Stimulated activated CD4-positive, alpha-beta T cell treated with anti-CD3 and anti-CD28 coated beads, Interleukin-2, amount 100 ng/mL, for 24 hours (primary cell): ENCODE measurements around the gene NOL3.

Source experiments
- DNase-seq, 2 donors: peaks; one replicate each; pipeline ENCODE4 v3.0.0-alpha.2; 2020

Gene NOL3

GRCh38 chr16:67155295-67156142, 14.8 kb upstream of the NOL3 start:
- peak; percentile 85 to 86 for DNase-seq

DNA sequence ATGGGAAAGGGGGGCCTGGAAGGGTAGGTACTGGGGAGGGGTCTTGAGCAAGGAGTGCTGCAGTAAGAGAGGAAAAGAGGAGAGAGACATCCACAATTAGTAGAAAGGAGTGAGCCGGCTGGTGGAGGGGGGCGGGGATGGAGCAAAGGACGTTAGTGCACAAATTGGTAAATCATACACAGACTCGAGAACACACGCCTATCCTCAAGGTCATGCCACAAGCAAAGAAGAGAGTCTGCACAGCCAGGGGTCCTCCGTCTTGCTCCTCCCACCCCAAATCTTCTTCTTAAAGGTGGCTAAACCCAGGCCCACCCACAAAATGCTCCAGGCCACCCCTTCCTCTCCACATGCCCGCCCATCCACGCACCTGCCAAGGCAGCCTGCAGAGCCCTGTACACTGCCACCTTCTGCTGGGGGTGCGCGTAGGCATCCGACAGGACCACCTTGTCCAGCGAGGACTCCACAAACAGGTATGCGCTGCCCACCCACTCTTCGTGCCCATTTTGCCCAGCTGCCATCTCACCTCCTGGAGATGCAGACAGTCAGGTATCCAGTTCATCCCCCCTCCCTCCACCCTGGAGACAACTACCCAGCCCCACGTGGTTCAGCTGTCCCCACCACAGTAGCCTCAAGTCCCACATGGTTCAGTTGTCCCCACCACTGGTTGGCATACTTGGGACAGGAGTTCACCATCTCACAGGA, 14.0 kb upstream of the NOL3 start:
- no peak for DNase-seq

GRCh38 chr16:67157106-67157748, 13.1 kb upstream of the NOL3 start:
- DNase-seq, result no peak

- DNase-seq, result no peak
Observed at GRCh38 chr16:67157892-67158635, 12.3 kb upstream of the NOL3 start.

GRCh38 chr16:67158637-67159600, 11.4 kb upstream of the NOL3 start:
- DNase-seq, result peak; percentile 76 to 81

- DNase-seq, result no peak
Observed at GRCh38 chr16:67161595-67162058, 8.7 kb upstream of the NOL3 start.

DNA sequence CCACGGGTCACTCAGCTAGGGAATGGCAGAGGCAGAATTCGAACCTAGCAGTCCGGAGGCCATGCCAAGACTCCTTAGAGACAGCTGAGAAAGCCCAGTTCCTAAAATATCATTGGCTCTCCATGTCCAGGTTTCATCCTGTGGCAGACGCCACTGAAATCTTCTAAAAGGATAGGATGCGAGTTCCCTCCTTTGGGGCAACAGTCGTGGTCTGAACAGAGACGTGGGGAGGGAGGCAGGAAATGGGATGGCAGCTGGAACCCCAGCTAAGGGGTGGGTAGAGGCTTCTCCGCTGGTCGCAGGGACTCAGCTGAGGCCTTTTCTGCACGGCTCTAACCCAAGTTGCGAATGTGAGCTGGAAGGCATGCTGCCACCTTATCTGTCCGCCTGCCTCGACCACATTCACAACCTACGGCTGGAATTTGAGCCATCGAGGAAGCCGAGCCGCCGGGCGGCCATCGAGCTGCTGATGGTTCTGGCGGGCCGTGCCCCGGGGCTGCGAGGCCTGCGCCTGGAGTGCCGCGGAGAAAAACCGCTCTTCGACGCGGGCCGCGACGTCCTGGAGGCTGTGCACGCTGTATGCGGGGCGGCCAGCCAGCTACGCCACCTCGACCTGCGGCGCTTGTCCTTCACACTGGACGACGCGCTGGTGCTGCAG, 7.7 kb upstream of the NOL3 start:
- DNase-seq, result no peak

DNA sequence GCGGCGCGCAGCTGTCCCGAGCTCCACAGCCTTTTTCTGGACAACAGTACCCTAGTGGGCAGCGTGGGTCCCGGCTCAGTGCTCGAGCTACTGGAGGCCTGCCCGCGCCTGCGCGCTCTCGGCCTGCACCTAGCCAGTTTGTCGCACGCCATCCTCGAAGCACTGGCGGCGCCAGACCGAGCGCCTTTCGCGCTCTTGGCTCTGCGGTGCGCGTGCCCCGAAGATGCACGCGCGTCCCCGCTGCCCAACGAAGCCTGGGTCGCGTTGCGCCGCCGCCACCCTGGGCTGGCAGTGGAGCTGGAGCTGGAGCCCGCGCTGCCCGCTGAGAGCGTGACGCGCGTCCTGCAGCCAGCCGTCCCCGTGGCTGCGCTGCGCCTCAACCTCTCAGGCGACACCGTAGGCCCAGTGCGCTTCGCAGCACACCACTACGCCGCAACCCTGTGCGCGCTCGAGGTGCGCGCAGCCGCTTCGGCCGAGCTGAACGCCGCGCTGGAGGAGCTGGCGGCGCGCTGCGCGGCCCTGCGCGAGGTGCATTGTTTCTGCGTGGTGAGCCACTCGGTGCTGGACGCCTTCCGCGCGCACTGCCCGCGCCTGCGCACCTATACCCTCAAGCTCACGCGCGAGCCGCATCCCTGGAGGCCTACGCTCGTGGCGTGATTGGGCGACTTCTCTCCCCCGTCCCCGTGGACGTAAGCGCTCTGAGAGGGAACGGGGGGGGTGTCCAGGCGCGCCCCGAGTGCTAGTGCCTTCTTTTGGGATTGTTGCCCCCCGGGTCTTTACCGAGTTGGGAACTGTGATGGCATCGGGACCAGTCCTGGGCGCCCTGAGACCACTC, 7.0 kb upstream of the NOL3 start:
- peak in 1 of 2 donors; percentile 65 for DNase-seq

- no peak for DNase-seq
Observed at GRCh38 chr16:67163999-67164558, 6.3 kb upstream of the NOL3 start.

DNA sequence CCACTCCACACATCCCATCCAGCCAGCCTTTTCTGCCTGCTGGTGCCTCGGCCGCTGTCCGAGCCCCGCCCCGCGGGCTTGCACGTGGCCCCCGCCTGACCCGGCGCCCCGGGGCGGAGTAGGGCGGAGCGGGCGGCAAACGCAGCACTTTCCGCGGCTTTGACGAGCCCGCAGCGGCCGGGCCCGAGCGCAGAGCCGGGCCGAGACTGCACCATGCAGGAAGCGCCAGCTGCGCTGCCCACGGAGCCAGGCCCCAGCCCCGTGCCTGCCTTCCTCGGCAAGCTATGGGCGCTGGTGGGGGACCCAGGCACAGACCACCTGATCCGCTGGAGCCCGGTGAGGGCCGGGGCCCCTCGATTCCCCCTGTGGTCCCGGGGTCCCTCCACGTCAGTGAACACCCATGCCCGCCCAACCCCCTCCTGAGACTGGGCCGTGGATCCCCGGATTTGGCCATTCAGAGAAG, 5.7 kb upstream of the NOL3 start, which contains the start of gene HSF4:
Gene HSF4, plus strand, starts transcription at position 147 of the 463 bp plus-strand sequence. Its CDS starts 67 bp downstream, at position 214.
- DNase-seq, result no peak

DNA sequence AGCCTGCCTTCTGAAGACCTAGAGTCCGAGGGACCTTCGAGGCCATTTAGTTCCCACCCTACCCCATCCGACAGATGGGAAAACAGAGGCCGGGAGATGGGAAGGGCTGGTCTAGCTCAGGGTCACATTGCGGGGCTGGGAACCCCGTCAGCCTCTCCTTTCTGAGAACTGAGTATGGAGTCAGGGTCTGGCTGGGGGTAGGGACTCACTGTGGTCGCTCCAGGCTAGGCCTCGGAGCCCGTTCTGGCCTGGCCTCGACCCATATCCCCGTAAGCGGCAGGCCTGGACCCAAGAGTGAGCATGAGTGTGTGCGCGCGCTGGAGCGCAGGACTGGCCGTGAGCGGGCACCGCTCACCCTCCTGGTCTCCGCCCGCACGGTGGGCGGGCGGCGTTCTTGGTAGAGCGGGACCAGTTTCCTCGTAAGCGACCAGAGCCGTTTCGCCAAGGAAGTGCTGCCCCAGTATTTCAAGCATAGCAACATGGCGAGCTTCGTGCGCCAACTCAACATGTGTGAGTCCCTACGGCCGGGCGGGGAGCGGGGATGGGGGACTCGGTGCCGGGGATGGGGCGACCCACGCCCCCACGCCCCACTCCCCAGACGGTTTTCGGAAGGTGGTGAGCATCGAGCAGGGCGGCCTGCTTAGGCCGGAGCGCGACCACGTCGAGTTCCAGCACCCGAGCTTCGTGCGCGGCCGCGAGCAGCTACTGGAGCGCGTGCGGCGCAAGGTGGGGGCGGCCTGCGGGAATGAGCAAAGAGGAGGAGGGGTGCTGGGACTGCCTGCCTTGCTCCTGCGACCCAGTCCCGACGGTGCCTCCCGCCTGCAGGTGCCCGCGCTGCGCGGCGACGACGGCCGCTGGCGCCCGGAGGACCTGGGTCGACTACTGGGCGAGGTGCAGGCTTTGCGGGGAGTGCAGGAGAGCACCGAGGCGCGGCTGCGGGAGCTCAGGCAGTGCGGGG, 4.9 kb upstream of the NOL3 start:
- no peak for DNase-seq

GRCh38 chr16:67166110-67166547, 4.2 kb upstream of the NOL3 start:
- no peak for DNase-seq

DNA sequence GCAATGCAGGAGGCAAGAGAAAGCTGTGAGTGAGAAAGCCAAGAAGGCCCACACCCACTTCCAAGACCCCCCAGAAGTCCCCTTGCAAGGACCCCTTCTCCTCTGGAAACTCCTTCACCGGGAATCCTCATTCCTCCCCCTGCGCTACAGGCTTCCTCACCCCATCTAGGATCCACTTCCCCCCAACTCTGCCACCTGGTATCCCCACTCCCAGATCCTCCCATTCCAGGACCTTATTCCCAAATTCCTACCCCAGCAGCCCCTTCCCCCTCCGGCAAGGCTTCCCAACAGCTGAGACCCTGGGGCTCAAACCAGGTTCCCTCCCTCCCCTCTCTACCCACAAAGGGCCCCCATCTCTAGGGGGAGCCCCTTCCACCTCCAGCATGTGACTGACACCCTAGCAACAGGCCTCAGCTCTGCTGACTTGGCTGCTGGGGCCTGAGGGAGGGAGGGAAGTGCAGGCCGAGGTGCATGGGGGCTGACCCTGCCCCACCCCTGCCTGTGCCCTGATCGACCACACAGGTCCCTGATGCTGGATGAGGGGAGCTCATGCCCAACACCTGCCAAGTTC, 3.7 kb upstream of the NOL3 start:
- DNase-seq, result no peak

DNA sequence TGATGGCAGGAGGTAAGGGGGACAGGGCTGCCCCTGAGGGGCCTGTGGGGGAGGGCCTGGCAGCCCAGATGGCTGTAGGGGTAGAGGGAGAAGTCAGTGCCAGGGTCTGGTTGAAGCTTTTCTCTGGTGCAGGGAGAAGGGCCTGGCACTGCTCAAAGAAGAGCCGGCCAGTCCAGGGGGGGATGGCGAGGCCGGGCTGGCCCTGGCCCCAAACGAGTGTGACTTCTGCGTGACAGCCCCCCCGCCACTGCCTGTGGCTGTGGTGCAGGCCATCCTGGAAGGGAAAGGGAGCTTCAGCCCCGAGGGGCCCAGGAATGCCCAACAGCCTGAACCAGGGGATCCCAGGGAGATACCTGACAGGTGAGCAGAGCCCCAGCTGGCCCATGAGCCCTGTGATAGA, 2.8 kb upstream of the NOL3 start:
- no peak for DNase-seq

DNA sequence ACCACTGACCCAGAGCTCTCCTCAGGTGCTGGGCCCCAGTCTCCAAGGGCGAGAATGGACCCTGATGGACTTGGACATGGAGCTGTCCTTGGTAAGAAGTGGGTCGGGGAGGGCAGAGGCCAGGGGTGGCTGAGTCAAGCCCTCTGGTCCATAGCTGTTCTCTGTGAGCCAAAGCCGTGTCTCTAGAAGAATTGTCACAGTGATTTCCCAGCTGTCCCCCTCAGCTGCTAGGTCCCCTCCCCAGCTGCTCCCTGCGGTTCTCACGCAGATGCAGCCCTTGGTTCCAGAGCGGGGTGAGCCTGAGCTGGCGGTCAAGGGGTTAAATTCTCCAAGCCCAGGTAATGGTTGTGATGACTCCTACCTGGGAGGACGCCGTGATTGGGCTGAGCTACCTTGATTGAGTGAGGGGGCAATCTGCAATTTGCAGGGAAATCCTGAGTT, 1.3 kb upstream of the NOL3 start:
- no peak for DNase-seq

GRCh38 chr16:67169642-67170167, 633 bp upstream of the NOL3 start:
- peak; percentile 52 to 58 for DNase-seq

DNA sequence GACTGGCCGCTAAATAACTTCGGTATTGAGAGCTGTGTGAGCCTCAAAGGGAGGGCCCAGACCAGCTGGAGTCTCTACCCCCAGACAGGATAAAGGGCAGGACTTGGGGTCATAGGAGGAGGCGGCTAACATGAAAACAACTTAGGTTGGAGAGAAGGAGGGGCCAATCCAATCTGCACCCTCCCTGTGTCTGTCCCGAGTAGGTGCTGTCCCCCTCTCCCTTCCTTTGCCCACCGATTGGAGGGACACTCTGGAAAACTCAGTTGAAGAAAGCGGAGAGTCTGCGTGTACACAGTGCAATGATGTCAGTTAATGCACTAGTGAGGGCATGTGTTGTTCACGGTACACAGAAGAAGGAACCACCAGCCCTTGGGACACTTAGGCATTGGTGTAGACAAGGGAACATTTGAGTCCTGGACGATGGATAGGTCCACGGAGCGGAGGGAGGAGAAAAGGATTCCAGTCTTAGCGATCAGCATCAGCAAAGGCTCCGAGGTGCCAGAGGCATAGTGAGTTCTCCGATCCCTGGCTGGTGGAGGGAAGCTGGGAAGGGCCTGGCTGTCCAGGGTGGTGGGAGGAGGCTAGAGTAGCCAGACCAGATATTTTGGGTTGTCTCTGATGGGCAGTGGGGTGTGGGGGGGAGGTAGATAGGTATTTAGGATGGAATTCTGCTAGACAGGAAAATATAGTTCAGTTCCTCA, 761 bp downstream of the NOL3 start:
- DNase-seq, result no peak
